ENCODE measurements around the gene MYH15. TPM values are rescaled to one million over a fixed set of nuclear protein-coding genes. Genes with fewer than 3 reads are reported as not detected.
A peak's percentile ranks its signal among the peaks of the same experiment; 100 is the strongest.

MYH15 gene
- total RNA-seq, 1 experiment from 2014 or later, result 0.44 TPM

GRCh38 chr3:108416111-108416869 lies 94.1 kb downstream of the MYH15 start:
- no peak for DNase-seq (ENCODE audit: low read depth)

GRCh38 chr3:108415661-108416060 lies 94.7 kb downstream of the MYH15 start:
- DNase-seq (ENCODE audit: low read depth), result no peak

DNA sequence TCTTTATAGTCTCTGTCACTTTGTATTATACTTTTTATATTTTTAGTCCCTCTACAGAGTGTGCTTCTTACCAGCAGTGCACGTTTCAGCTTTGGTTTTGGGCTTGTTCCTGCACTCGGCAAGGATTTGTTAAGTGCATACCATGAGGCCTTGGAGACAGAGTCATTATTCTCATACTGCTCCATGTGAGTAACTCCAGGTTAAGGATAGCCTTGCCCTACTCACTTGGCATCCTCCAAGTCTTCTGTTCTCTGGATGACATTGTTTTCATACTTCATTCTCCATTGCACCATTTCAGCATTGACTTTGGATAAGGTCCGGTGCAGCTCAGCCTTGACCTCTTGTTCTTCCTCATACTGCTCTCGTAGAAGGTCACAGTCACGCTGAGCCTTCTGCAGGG lies 96.4 kb downstream of the MYH15 start:
- DNase-seq (ENCODE audit: low read depth), result no peak

- no peak for DNase-seq (ENCODE audit: low read depth)
These were observed 98.2 kb downstream of the MYH15 start for GRCh38 chr3:108412121-108412750.

- no peak for DNase-seq (ENCODE audit: low read depth)
These were observed 99.8 kb downstream of the MYH15 start for GRCh38 chr3:108410531-108410984.

- no peak for DNase-seq (ENCODE audit: low read depth)
These were observed 100.6 kb downstream of the MYH15 start for GRCh38 chr3:108409800-108410178.

- DNase-seq (ENCODE audit: low read depth), result no peak
These were observed 101.3 kb downstream of the MYH15 start for GRCh38 chr3:108408883-108409799.

- DNase-seq (ENCODE audit: low read depth), result no peak
These were observed 102.5 kb downstream of the MYH15 start for GRCh38 chr3:108407886-108408285.

DNA sequence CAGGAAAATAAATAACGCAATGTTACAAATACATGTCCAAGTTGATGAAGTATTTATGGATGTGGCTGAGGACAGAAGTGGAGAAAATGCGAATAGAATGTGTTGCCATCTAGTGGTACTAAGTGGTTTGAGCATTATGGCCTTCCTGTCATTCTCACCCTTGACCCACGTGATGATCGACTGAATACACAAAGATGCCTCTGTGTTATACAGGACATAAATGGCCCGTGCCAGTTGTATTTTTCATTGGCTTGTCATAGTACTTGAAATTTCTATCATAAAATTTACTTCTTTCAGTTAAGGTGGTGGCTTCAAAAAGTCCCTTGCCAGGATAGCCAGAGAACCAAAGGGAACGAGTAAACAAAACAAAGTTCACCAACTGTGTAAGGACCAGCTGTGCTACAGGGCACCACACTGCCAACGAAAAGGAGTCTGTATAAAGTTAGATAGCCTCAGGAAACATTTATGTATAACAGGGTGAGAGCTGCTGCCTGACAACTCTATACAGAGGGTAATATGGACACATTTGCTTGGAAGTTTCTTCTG lies 103.7 kb downstream of the MYH15 start:
- DNase-seq (ENCODE audit: low read depth), result peak; percentile 75

GRCh38 chr3:108406063-108406660 lies 104.2 kb downstream of the MYH15 start:
- DNase-seq (ENCODE audit: low read depth), result no peak

DNA sequence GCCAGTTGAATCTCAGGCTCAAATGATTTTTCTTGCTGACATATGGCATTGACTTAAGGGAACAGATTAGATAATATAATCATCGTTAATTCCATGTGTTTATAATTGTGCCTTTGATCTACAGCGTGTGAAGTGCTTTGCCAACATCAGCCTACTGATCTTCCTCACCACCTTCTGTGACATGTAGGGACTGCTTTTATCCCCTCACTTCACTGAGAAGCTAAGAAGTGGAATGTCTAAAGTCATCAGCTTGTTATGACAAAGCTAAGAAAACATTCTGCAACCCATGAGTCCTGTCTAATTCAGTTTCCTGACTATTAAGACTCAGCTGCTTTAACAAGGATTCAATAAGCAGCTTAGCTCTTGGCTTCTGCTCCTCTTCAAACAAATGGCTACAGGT lies 106.0 kb downstream of the MYH15 start:
- DNase-seq (ENCODE audit: low read depth), result no peak

DNA sequence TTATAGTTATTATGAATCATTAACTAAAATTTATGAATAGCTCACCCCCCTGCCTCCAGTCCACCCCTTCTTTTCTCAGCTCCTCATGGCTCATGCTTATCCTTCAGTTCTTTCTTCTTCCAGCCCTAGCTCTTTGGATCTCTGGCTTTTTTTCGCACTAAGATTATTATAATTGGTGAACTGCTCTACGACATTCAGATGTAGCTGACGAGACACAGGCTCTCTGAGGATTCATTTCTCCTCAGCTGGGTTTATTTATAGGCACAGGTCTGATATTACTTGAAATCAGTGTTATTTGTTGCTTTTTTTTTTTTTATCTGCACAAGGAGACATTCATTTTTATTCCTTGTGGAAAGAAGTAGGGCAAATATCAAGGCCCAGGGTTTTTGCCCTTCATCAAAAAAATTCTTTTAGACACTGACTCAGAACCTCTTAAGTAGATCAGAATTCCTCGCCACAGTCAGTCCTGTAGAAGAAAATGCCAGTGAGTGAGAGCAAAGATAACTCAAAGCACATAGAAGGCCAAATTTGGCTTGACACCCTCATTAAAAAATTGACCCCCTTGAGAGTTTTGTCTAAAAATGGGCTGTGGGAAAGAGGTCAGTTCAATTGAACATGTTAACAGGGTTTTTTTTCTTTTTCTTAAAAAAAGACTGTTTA lies 106.6 kb downstream of the MYH15 start:
- DNase-seq (ENCODE audit: low read depth), result no peak

DNA sequence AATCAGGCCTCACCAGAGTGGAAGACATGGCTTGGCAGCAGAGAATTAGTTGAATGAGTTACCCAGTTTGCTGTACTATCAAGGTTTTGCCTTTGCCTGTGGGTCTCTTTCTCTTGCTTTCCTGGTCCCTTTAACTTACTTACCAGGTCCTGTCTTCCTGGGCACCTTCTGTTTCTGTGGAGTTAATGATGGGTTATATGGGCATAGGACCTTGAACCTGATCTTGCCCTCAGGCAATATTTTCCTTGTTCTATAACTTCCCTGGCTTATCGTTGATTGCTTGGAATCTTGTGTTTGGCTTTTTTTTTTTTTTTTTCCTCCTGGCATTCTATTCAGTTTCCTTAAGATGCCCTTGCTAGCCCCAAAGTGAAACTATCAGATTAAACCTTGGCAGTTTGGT lies 107.2 kb downstream of the MYH15 start:
- no peak for DNase-seq (ENCODE audit: low read depth)

GRCh38 chr3:108401836-108402235 lies 108.6 kb downstream of the MYH15 start:
- no peak for DNase-seq (ENCODE audit: low read depth)

- DNase-seq (ENCODE audit: low read depth), result no peak
These were observed 111.9 kb downstream of the MYH15 start for GRCh38 chr3:108398510-108398909.

- no peak for DNase-seq (ENCODE audit: low read depth)
These were observed 114.1 kb downstream of the MYH15 start for GRCh38 chr3:108396336-108396735.

GRCh38 chr3:108394563-108394962 lies 115.8 kb downstream of the MYH15 start:
- no peak for DNase-seq (ENCODE audit: low read depth)

DNA sequence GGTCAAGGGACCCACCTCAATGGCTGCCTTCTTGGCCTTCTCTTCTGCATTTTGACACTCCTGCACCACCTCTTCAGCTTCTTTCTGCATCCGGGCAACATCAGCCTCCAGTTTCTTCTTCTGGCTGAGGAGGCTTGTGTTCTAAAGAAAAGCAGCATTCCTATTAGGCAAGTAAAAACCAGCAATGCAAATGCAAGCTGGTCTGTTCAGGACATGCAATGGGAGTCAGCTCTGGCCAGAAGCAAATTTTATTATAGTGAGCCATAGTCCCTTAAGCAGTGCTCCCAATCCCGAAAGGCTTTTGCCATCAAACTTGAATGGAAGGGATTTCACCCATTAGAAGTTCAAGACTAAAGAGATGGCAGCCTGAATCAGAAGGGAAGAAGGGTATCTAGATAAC lies 116.4 kb downstream of the MYH15 start:
- DNase-seq (ENCODE audit: low read depth), result no peak

- DNase-seq (ENCODE audit: low read depth), result no peak
These were observed 117.1 kb downstream of the MYH15 start for GRCh38 chr3:108393128-108393900.

- no peak for DNase-seq (ENCODE audit: low read depth)
These were observed 118.3 kb downstream of the MYH15 start for GRCh38 chr3:108391917-108392593.

Measured in M059J (cell line).